HepG2 (cell line): ENCODE results near the gene RAB33A. TPM values are rescaled to one million over a fixed set of nuclear protein-coding genes. Genes with fewer than 3 reads are reported as not detected.

Source experiments
- ATAC-seq: fragments of 200-7000 bp; cut with Tn5 transposase; 3 replicates; pipeline ENCODE4 v1.9.1; 2020; ENCODE audit warnings: mild to moderate bottlenecking, moderate library complexity
- BruUV-seq: library from RNA; stranded (reverse); fragments of 400-500 nt; replicated peaks from 2 replicates; lab custom pipeline; 2021; lab: Mats Ljungman, UMichigan
- CTCF ChIA-PET: fragments of 300-600 bp; formaldehyde crosslinking; extraction: SDS; loops from one replicate; lab custom pipeline; 2021; ENCODE audit warnings: low total read pairs, inconsistent platforms, low intra/inter-chr PET ratio; lab: Yijun Ruan, JAX
- POLR2A ChIA-PET: fragments of 350-600 bp; sonication (Branson Sonifier 250); formaldehyde crosslinking; loops from one replicate; lab custom pipeline; 2020; ENCODE audit warnings: antibody characterized with exemption, inconsistent platforms; lab: Yijun Ruan, JAX
- DNase-seq: peaks from one replicate; pipeline ENCODE4 v3.0.0-alpha.2; 2015; ENCODE audit warnings: low spot score
- FAIRE-seq: peaks from 3 replicates; lab custom pipeline; 2011; peaks lifted over from hg19 to GRCh38; lab: Jason Lieb, UNC
- H2AFZ ChIP-seq: one replicate; pipeline ENCODE4 v1.6.1; 2011; ENCODE audit warnings: low read length, inconsistent platforms
- H3K27ac ChIP-seq: fragments of 300-600 bp; 3 replicates; pipeline ENCODE4 v1.8.0; 2011; ENCODE audit warnings: mixed run types, mild to moderate bottlenecking, mixed read lengths, low read length, inconsistent platforms; ENCODE audit not compliant: insufficient read depth; ENCODE audit errors: extremely low read length
- H3K27me3 ChIP-seq, 2 experiments: fragments of 200-600 bp in 1 of 2; 2 replicates in 1 of 2; 3 replicates in 1 of 2; pipeline versions ENCODE4 v1.6.0 to v1.8.0; 2011; ENCODE audit warnings: low read length in 2 of 2, mild to moderate bottlenecking in 2 of 2, moderate library complexity in 2 of 2, inconsistent platforms in 1 of 2; ENCODE audit not compliant: insufficient read depth in 2 of 2, control insufficient read depth in 1 of 2
- H3K36me3 ChIP-seq, 2 experiments: fragments of 200-600 bp in 1 of 2; replicated peaks in 1 of 2; 2 replicates in 1 of 2; 3 replicates in 1 of 2; pipeline versions ENCODE4 v1.5.1 to v1.8.0; 2011; ENCODE audit warnings: low read length in 2 of 2, inconsistent platforms in 1 of 2; ENCODE audit not compliant: insufficient read depth in 2 of 2, control insufficient read depth in 1 of 2
- H3K4me1 ChIP-seq: 2 replicates; pipeline ENCODE4 v1.5.1; 2012; ENCODE audit warnings: low read length, inconsistent platforms; ENCODE audit not compliant: insufficient read depth
- H3K4me2 ChIP-seq: 2 replicates; pipeline ENCODE4 v1.6.0; 2011; ENCODE audit warnings: low read depth, low read length, inconsistent platforms
- H3K4me3 ChIP-seq, 3 experiments: fragments of 200-600 bp in 1 of 3; sonication (generic), shearing (Covaris generic) in 1 of 3; replicated peaks in 1 of 3; 2 replicates each; pipeline ENCODE4 v1.5.1; 2011 to 2016; ENCODE audit warnings: low read length in 3 of 3, inconsistent platforms in 2 of 3, low read depth in 2 of 3, mild to moderate bottlenecking in 2 of 3, control low read depth in 1 of 3, mixed read lengths in 1 of 3; ENCODE audit not compliant: insufficient read depth in 1 of 3
- H3K79me2 ChIP-seq: one replicate; pipeline ENCODE4 v1.6.1; 2011; ENCODE audit warnings: low read length, inconsistent platforms; ENCODE audit not compliant: insufficient read depth
- H3K9ac ChIP-seq: 2 replicates; pipeline ENCODE4 v1.6.0; 2011; ENCODE audit warnings: mild to moderate bottlenecking, low read depth, low read length, inconsistent platforms; ENCODE audit not compliant: insufficient read depth
- H3K9me3 ChIP-seq: 2 replicates; pipeline ENCODE4 v1.5.1; 2012; ENCODE audit warnings: mild to moderate bottlenecking, low read length
- H4K20me1 ChIP-seq: 2 replicates; pipeline ENCODE4 v1.6.0; 2011; ENCODE audit warnings: inconsistent platforms, mild to moderate bottlenecking, low read length, moderate library complexity; ENCODE audit not compliant: insufficient read depth
- ASH2L ChIP-seq: fragments of 300-600, 200-600 bp; sonication (generic); IDR thresholded peaks from 2 replicates; pipeline ENCODE4 v1.7.0; 2017; ENCODE audit warnings: low read depth, mild to moderate bottlenecking, moderate library complexity, mixed read lengths, low read length; ENCODE audit not compliant: insufficient read length
- CREM ChIP-seq, 2 experiments: sonication (generic) in 1 of 2; formaldehyde crosslinking in 1 of 2; IDR thresholded peaks; 2 replicates each; pipeline versions ENCODE4 v1.4.0 to v1.6.1; 2016 to 2020; ENCODE audit warnings: antibody characterized with exemption in 1 of 2, mild to moderate bottlenecking in 1 of 2, missing genetic modification reagents in 1 of 2
- DR1 ChIP-seq: sonication (generic); formaldehyde crosslinking; IDR thresholded peaks from 2 replicates; pipeline ENCODE4 v1.8.0; 2021; ENCODE audit warnings: mild to moderate bottlenecking, missing genetic modification reagents, inconsistent platforms
- EZH2 ChIP-seq: conservative IDR thresholded peaks from 2 replicates; pipeline ENCODE4 v1.6.1; 2012; ENCODE audit warnings: mild to moderate bottlenecking, low read depth, low read length, moderate library complexity
- HNF1B ChIP-seq: sonication (generic); formaldehyde crosslinking; IDR thresholded peaks from 2 replicates; pipeline ENCODE4 v1.5.1; 2020; ENCODE audit warnings: mild to moderate bottlenecking, moderate library complexity, missing genetic modification reagents
- PCBP1 ChIP-seq: fragments of 200-400 bp; formaldehyde crosslinking; IDR thresholded peaks from 2 replicates; pipeline ENCODE4 v1.6.1; 2017; ENCODE audit warnings: mild to moderate bottlenecking, low read depth, low read length, borderline replicate concordance
- ZNF773 ChIP-seq: sonication (generic); formaldehyde crosslinking; IDR thresholded peaks from 2 replicates; pipeline ENCODE4 v1.4.0; 2020; ENCODE audit warnings: missing genetic modification reagents, borderline replicate concordance
- ZNF878 ChIP-seq: sonication (generic); formaldehyde crosslinking; IDR thresholded peaks from 2 replicates; pipeline ENCODE4 v1.8.1; 2023; ENCODE audit warnings: mild to moderate bottlenecking, missing genetic modification reagents, moderate library complexity
- WGBS: methylation state at CpG from one replicate; pipeline ENCODE4 v1.1.6; 2017; ENCODE audit warnings: low lambda C conversion rate; 5-methylcytosine and 5-hydroxymethylcytosine counted together
- in situ Hi-C: cut with HindIII; loops from 2 replicates; pipeline ENCODE4 v1.10.0; 2017; ENCODE audit warnings: low pct_unique_long_range_greater_than_20kb; ENCODE audit not compliant: extremely low pct_ligation_motif_present
- intact Hi-C: fragments of 100-400 bp; cut with micrococcal nuclease; formaldehyde crosslinking; loops from one replicate; pipeline ENCODE4 v1.10.0; 2022; ENCODE audit not compliant: unreplicated experiment
- polyA plus RNA-seq, 8 experiments: library from polyadenylated mRNA; depleted of rRNA in 3 of 8; stranded (reverse) in 7 of 8; unstranded in 1 of 8; fragments of >200 nt; fragmentation: Illumina TruSeq in 4 of 8; extraction: Trizol in 4 of 8; gene quantifications; 2 replicates each; pipeline versions ENCODE4 v1.2.1 to v1.2.3, GENCODE V29; 2011 to 2016; ENCODE audit warnings: low read depth in 4 of 8, missing spikeins in 1 of 8, mixed read lengths in 1 of 8; ENCODE audit not compliant: insufficient read depth in 1 of 8
- total RNA-seq, 5 experiments: library from RNA; depleted of rRNA; stranded (reverse); fragments of >200 nt; fragmentation: Illumina TruSeq; extraction: Trizol; gene quantifications; 2 replicates each; pipeline ENCODE4 v1.2.3, GENCODE V29; 2016; ENCODE audit warnings: low read depth in 1 of 5

RAB33A gene
- total and polyA plus RNA-seq, 2 of the 13 experiments (the other 11 are each of a cell fraction or from before 2014, with no cell fraction given) = 0.26 TPM; not detected in 1

DNA sequence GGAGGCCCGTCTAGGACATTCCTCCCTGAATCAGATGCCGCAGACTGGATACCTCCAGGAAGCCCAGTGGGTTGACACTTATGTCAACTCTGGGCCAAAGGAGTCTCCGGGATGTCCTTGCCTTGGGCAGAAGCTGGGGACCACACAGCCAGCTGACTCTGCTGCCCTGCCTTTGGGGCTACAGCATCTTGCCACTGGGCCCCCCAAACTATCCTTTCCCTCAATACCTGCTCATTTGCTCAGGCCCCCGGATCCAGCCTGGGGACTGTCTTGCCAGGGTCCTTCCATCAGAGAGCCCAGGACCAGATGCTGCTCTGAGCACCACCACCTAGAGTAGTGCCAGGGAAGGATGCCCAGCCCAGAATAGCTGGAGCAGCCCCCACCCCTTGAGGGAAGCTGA lies 19.0 kb downstream of the RAB33A start:
- Histone ChIP-seq H3K9ac (no peak overlapping the region), H3K9me3 (no peaks in the 10 kb centered on the region)
- BruUV-seq = no TSS peak
- in situ Hi-C loops = loop anchor here (5.0 kb wide), 1 partner anchor 108 kb away; no protein-coding TSS in a partner anchor
- TF ChIP-seq ZNF878 = no peak
- TF ChIP-seq EZH2 = no peak
- TF ChIP-seq HNF1B = no peak
- TF ChIP-seq DR1 = no peak
- no peak for TF ChIP-seq ASH2L
- no peak for TF ChIP-seq PCBP1
- TF ChIP-seq CREM (IDR thresholded peaks at IDR 0.05) = no peak
- TF ChIP-seq CREM (CRISPR knock-in tag; IDR thresholded peaks at IDR 0.05) = no peak
- no peak for TF ChIP-seq ZNF773 (CRISPR knock-in tag)
- TF ChIP-seq, all 625 proteins: peak for 0
- no peak for FAIRE-seq
- Histone ChIP-seq H2AFZ (no peak overlapping the region), H3K27me3 (no peaks in the 10 kb centered on the region), H3K4me2 (no peak overlapping the region), H3K27ac (no peak overlapping the region), H3K79me2 (no peaks in the 10 kb centered on the region), H3K4me3 (no peak overlapping the region), H3K36me3 (no peaks in the 10 kb centered on the region), H4K20me1 (no peaks in the 10 kb centered on the region), H3K4me1 (peaks cover 13% of the 10 kb centered on the region)
- DNase-seq = no peak
- CTCF ChIA-PET = interaction anchor here (1.2 kb wide), 1 partner anchor 70 kb away, joined by 3 read pairs; no protein-coding TSS in a partner anchor
- intact Hi-C loops = no loop called here
- no CpG with 5 or more reads among the region's 4 CpGs for WGBS
- POLR2A ChIA-PET = no interaction called here
- ATAC-seq = no peak
